Measurements from ENCODE around the gene ACR. TPM values are rescaled to one million over a fixed set of nuclear protein-coding genes. Genes with fewer than 3 reads are reported as not detected.
"Not testable (repeated sequence)": the region's sequence is repeated elsewhere in the genome, so short reads cannot be mapped to it uniquely, and the experiment has no call there.

The ACR gene
- total RNA-seq, 2 donors from 2014 or later, result 13.1 TPM; not detected in 1

DNA sequence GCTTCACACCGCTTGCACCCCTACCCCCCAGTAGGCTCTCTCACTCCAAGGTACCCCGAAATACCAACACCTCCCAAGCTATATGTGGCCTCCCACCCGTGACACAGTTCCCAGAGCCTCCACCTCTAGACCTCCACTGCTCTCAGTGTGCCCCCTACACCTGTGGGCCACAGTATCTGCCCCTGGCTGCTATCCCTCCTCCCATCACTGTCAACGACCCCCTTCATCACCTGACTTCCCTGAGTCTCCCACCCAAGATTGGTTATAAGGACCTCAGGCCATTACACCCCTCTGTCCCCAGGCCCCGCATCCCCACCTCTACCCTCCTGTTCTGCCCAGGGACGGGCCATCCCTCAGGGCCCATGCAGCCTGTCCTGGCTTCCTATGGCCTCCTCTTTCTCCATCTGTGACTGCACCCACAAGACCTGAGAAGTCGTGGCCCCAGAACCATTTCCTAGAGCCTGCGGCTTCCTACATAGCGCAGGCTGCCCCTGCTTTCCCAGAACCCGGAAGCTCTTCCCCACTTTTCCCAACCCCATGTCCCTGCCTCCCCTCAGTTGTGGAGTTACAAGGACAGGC, 734 bp downstream of the ACR start:
- WGBS, result 89% methylated on average over 10 of the region's 10 CpGs
- intact Hi-C loops (cut with DNase I), result no loop called here
- H3K4me1 ChIP-seq (replicated peaks), result no peaks in the 10 kb centered on the region
- DNase-seq (ENCODE audit: low spot score), result peak; percentile 2
- no peaks in the 10 kb centered on the region for H3K27me3 ChIP-seq (replicated peaks; ENCODE audit: insufficient read depth)
- no peak overlapping the region for H3K27ac ChIP-seq
- H3K4me3 ChIP-seq, result no peak overlapping the region
- H3K9me3 ChIP-seq, result no peaks in the 10 kb centered on the region
- H3K36me3 ChIP-seq, result no peaks in the 10 kb centered on the region
- no peak for TF ChIP-seq POLR2AphosphoS5 (IDR thresholded peaks at IDR 0.05)
- no peak for TF ChIP-seq CTCF (IDR thresholded peaks at IDR 0.05)
- no peak for TF ChIP-seq POLR2A (IDR thresholded peaks at IDR 0.05)

DNA sequence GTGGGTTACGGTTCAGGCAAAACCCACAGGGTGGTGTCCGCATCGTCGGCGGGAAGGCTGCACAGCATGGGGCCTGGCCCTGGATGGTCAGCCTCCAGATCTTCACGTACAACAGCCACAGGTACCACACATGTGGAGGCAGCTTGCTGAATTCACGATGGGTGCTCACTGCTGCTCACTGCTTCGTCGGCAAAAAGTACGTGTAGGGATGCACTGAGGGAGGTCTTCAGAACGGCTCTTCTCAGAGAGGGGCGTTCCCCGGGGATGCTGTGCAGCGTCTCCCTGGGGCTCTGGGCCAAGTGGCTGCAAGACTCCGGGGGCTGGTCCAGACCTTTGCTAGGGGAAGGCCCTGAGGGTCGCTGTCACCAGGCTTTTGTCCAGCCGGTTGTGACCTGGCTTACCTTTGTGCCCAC, 1.3 kb downstream of the ACR start:
- TF ChIP-seq POLR2AphosphoS5 (IDR thresholded peaks at IDR 0.05) (no peak), CTCF (IDR thresholded peaks at IDR 0.05) (no peak), POLR2A (IDR thresholded peaks at IDR 0.05) (no peak)
- no peak overlapping the region for H3K4me3 ChIP-seq
- intact Hi-C loops (cut with DNase I), result no loop called here
- no peaks in the 10 kb centered on the region for H3K36me3 ChIP-seq
- no peaks in the 10 kb centered on the region for H3K9me3 ChIP-seq
- WGBS, result 69% methylated on average over 17 of the region's 17 CpGs
- no peak overlapping the region for H3K27ac ChIP-seq
- no peaks in the 10 kb centered on the region for H3K4me1 ChIP-seq (replicated peaks)
- H3K27me3 ChIP-seq (replicated peaks; ENCODE audit: insufficient read depth), result no peaks in the 10 kb centered on the region
- DNase-seq (ENCODE audit: low spot score), result no peak

- no peak overlapping the region for H3K4me3 ChIP-seq
- H3K4me1 ChIP-seq (replicated peaks), result no peaks in the 10 kb centered on the region
- no peaks in the 10 kb centered on the region for H3K9me3 ChIP-seq
- H3K36me3 ChIP-seq, result no peaks in the 10 kb centered on the region
- no peak for DNase-seq (ENCODE audit: low spot score)
- TF ChIP-seq POLR2A (IDR thresholded peaks at IDR 0.05) (no peak), CTCF (IDR thresholded peaks at IDR 0.05) (no peak), POLR2AphosphoS5 (IDR thresholded peaks at IDR 0.05) (no peak)
- H3K27ac ChIP-seq, result no peak overlapping the region
- WGBS, result 80% methylated on average over 12 of the region's 12 CpGs
- no peaks in the 10 kb centered on the region for H3K27me3 ChIP-seq (replicated peaks; ENCODE audit: insufficient read depth)
- intact Hi-C loops (cut with DNase I), result no loop called here
Observed at GRCh38 chr22:50739894-50740293, 1.9 kb downstream of the ACR start.

GRCh38 chr22:50740714-50741113, 2.7 kb downstream of the ACR start:
- 88% methylated on average over 5 of the region's 5 CpGs for WGBS
- H3K4me3 ChIP-seq; H3K9me3 ChIP-seq; intact Hi-C loops (cut with DNase I); H3K36me3 ChIP-seq; H3K4me1 ChIP-seq (replicated peaks); H3K27ac ChIP-seq; H3K27me3 ChIP-seq (replicated peaks; ENCODE audit: insufficient read depth); DNase-seq (ENCODE audit: low spot score): not testable (repeated sequence)

GRCh38 chr22:50744424-50744823, 6.4 kb downstream of the ACR start:
- WGBS, result 70% methylated on average over 5 of the region's 12 CpGs
- not testable (repeated sequence) for H3K4me1 ChIP-seq (replicated peaks); DNase-seq (ENCODE audit: low spot score)

GRCh38 chr22:50747521-50747920, 9.5 kb downstream of the ACR start:
- H3K9me3 ChIP-seq; H3K36me3 ChIP-seq; H3K4me1 ChIP-seq (replicated peaks); H3K27ac ChIP-seq; H3K27me3 ChIP-seq (replicated peaks; ENCODE audit: insufficient read depth); DNase-seq (ENCODE audit: low spot score); intact Hi-C loops (cut with DNase I); H3K4me3 ChIP-seq: not testable (repeated sequence)
- WGBS, result 74% methylated on average over 1 of the region's 1 CpG

More at GRCh38 chr22:50744424-50744823, 6.4 kb downstream of the ACR start:
- H3K36me3 ChIP-seq; H3K27me3 ChIP-seq (replicated peaks; ENCODE audit: insufficient read depth); H3K27ac ChIP-seq; H3K9me3 ChIP-seq; H3K4me3 ChIP-seq; intact Hi-C loops (cut with DNase I): not testable (repeated sequence)

DNA sequence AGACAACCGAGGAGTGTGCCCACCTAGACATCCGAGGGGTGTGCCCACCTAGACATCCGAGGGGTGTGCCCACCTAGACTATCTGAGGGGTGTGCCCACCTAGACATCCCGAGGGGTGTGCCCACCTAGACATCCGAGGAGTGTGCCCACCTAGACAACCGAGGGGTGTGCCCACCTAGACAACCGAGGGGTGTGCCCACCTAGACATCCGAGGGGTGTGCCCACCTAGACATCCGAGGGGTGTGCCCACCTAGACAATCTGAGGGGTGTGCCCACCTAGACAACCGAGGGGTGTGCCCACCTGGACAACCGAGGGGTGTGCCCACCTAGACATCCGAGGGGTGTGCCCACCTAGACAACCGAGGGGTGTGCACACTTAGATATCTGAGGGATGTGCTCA, 10.6 kb downstream of the ACR start:
- H3K36me3 ChIP-seq; H3K27ac ChIP-seq; H3K4me1 ChIP-seq (replicated peaks); DNase-seq (ENCODE audit: low spot score); H3K4me3 ChIP-seq; H3K27me3 ChIP-seq (replicated peaks; ENCODE audit: insufficient read depth); intact Hi-C loops (cut with DNase I); H3K9me3 ChIP-seq: not testable (repeated sequence)
- WGBS, result 87% methylated on average over 10 of the region's 13 CpGs

GRCh38 chr22:50749302-50750074, 11.5 kb downstream of the ACR start:
- H3K4me3 ChIP-seq; intact Hi-C loops (cut with DNase I); H3K4me1 ChIP-seq (replicated peaks); H3K9me3 ChIP-seq; H3K27me3 ChIP-seq (replicated peaks; ENCODE audit: insufficient read depth); H3K27ac ChIP-seq; H3K36me3 ChIP-seq; DNase-seq (ENCODE audit: low spot score): not testable (repeated sequence)
- 66% methylated on average over 9 of the region's 9 CpGs for WGBS

GRCh38 chr22:50755251-50755650, 17.2 kb downstream of the ACR start:
- H3K27ac ChIP-seq; H3K9me3 ChIP-seq; H3K27me3 ChIP-seq (replicated peaks; ENCODE audit: insufficient read depth); intact Hi-C loops (cut with DNase I); H3K4me1 ChIP-seq (replicated peaks); H3K4me3 ChIP-seq; DNase-seq (ENCODE audit: low spot score); H3K36me3 ChIP-seq: not testable (repeated sequence)
- 82% methylated on average over 20 of the region's 20 CpGs for WGBS
